ENCODE data around the gene FCMR.
A peak's percentile ranks its signal among the peaks of the same experiment; 100 is the strongest.

FCMR gene

DNA sequence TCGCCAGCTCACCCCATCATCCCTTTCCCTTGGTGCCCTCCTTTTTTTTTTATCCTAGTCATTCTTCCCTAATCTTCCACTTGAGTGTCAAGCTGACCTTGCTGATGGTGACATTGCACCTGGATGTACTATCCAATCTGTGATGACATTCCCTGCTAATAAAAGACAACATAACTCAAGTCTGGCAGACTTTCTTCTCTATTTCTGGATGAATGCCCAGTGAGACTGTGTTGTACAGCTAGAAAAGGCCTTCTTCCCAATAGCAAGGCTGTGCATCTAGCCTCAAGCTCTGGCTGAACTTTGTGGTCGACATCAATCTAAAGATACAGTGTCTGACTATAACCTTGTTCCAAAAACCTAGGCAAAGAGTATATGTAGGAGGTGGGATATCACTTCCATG, 18.1 kb downstream of the FCMR start:
- H3K27me3 Mint-ChIP-seq (ENCODE audit: low read depth) = peaks cover 66% of the 10 kb centered on the region
- H3K4me1 Mint-ChIP-seq = peaks cover 8% of the 10 kb centered on the region
- H3K36me3 Mint-ChIP-seq (ENCODE audit: low read depth) = no peaks in the 10 kb centered on the region
- no peaks in the 10 kb centered on the region for H3K9me3 Mint-ChIP-seq
- TF ChIP-seq CTCF (IDR thresholded peaks at IDR 0.05; ENCODE audit: unreplicated experiment in 3 of 3) = no peak
- H3K27ac Mint-ChIP-seq = peak overlapping the region in 1 of 3 experiments; percentile 18
- H3K4me3 Mint-ChIP-seq = no peak overlapping the region

DNA sequence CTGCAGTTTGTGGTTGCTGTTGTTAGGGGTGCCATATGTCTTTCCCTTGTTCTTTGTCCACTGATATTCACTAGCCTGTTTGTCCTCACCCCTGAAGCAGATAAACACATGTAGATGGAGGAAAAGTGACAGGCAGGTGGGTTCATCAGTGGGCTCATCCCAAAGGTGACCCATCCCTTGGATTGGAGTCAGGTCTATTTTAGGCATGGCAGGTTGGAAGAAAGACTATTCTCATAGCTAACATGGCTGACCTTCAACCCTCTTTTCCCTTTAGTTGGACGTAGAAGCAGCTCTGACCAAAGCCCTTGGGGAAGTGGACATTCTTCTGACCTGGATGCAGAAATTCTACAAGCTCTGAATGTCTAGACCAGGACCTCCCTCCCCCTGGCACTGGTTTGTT, 19.0 kb downstream of the FCMR start:
- H3K27me3 Mint-ChIP-seq (ENCODE audit: low read depth) = peaks cover 59% of the 10 kb centered on the region
- H3K4me3 Mint-ChIP-seq = no peak overlapping the region
- peaks cover 8% of the 10 kb centered on the region for H3K4me1 Mint-ChIP-seq
- H3K27ac Mint-ChIP-seq = no peak overlapping the region
- TF ChIP-seq CTCF (IDR thresholded peaks at IDR 0.05; ENCODE audit: unreplicated experiment in 3 of 3) = no peak
- no peaks in the 10 kb centered on the region for H3K36me3 Mint-ChIP-seq (ENCODE audit: low read depth)
- H3K9me3 Mint-ChIP-seq = no peaks in the 10 kb centered on the region

DNA sequence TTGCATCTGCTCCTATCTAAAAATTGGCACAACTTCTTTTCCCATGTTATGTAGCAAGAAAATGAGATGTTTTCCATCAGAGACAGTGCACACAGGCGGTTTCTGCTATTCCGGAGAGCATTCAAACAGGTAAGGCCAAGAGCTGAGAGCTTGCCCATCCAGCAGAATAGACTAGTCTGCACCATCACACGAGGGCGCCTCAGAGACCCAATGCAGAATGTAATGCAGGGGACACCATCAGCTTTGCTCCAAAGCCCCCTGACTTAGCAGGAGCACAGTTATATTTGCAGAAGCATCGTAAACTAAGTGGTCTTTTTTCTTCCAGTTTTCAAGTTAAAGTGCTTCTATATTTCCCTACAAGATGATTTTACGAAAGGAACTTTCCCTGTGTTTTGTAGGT, 19.8 kb downstream of the FCMR start:
- Mint-ChIP-seq H3K4me3 (no peak overlapping the region), H3K4me1 (peaks cover 8% of the 10 kb centered on the region), H3K9me3 (no peaks in the 10 kb centered on the region), H3K27ac (no peak overlapping the region), H3K27me3 (ENCODE audit: low read depth) (peaks cover 53% of the 10 kb centered on the region), H3K36me3 (ENCODE audit: low read depth) (no peaks in the 10 kb centered on the region)
- no peak for TF ChIP-seq CTCF (IDR thresholded peaks at IDR 0.05; ENCODE audit: unreplicated experiment in 3 of 3)

GRCh38 chr1:206900149-206900548, 21.6 kb downstream of the FCMR start:
- TF ChIP-seq CTCF (IDR thresholded peaks at IDR 0.05; ENCODE audit: unreplicated experiment in 3 of 3) = no peak
- H3K27ac Mint-ChIP-seq = no peak overlapping the region
- H3K36me3 Mint-ChIP-seq (ENCODE audit: low read depth) = no peaks in the 10 kb centered on the region
- peaks cover 37% of the 10 kb centered on the region for H3K27me3 Mint-ChIP-seq (ENCODE audit: low read depth)
- peaks cover 23% of the 10 kb centered on the region for H3K4me1 Mint-ChIP-seq
- no peak overlapping the region for H3K4me3 Mint-ChIP-seq
- no peaks in the 10 kb centered on the region for H3K9me3 Mint-ChIP-seq

DNA sequence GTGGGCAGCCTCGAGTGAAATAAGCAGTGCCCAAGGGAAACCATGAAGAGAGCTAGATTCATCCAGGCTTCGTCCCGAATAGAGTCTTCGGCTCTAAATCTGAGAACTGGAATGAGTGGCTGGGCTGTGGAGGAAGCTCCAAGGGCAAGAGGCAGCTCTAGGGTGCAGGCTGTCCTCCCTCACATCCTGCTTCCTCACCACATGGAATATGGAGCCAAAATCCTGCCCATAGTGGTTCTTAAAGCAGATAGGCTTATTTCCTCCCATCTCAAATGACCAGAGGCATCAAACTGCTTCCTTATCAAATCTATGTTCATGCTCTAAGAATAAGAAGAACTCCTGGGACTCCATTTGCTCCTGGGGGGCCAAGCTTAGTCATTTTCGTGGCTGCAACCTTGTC, 22.0 kb downstream of the FCMR start:
- peaks cover 33% of the 10 kb centered on the region for H3K27me3 Mint-ChIP-seq (ENCODE audit: low read depth)

More for the DNA sequence above, 22.0 kb downstream of the FCMR start:
- Mint-ChIP-seq H3K27ac (no peak overlapping the region), H3K36me3 (ENCODE audit: low read depth) (no peaks in the 10 kb centered on the region), H3K9me3 (no peaks in the 10 kb centered on the region), H3K4me1 (peaks cover 23% of the 10 kb centered on the region), H3K4me3 (no peak overlapping the region)
- no peak for TF ChIP-seq CTCF (IDR thresholded peaks at IDR 0.05; ENCODE audit: unreplicated experiment in 3 of 3)
